ENCODE results near the gene CARD8.

GRCh38 chr19:48203794-48204628 lies 51.7 kb downstream of the CARD8 start:
- TF ChIP-seq, protein P1, sequence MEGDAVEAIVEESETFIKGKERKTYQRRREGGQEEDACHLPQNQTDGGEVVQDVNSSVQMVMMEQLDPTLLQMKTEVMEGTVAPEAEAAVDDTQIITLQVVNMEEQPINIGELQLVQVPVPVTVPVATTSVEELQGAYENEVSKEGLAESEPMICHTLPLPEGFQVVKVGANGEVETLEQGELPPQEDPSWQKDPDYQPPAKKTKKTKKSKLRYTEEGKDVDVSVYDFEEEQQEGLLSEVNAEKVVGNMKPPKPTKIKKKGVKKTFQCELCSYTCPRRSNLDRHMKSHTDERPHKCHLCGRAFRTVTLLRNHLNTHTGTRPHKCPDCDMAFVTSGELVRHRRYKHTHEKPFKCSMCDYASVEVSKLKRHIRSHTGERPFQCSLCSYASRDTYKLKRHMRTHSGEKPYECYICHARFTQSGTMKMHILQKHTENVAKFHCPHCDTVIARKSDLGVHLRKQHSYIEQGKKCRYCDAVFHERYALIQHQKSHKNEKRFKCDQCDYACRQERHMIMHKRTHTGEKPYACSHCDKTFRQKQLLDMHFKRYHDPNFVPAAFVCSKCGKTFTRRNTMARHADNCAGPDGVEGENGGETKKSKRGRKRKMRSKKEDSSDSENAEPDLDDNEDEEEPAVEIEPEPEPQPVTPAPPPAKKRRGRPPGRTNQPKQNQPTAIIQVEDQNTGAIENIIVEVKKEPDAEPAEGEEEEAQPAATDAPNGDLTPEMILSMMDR (conservative IDR thresholded peaks at IDR 0.05; ENCODE audit: low read depth, low read length): no peak
- no peak for TF ChIP-seq EZH2phosphoT487 (IDR thresholded peaks at IDR 0.05; ENCODE audit: borderline replicate concordance, low read length)
- no peak for TF ChIP-seq EZH2 (IDR thresholded peaks at IDR 0.05; ENCODE audit: low read length, unreplicated experiment)
